NCI-H1436 treated with DMSO at 0.1 percent for 48 hours (cell line): Measurements from ENCODE around the gene SCFD2.

Source experiments
- DNase-seq: peaks from one replicate; lab custom pipeline; 2025; lab: John Stamatoyannopoulos, UW

SCFD2 gene

GRCh38 chr4:52877036-52877435 lies 488.8 kb downstream of the SCFD2 start:
- DNase-seq = no peak

- no peak for DNase-seq
These were observed 489.8 kb downstream of the SCFD2 start for GRCh38 chr4:52876069-52876468.

GRCh38 chr4:52874948-52875347 lies 490.9 kb downstream of the SCFD2 start:
- DNase-seq = no peak

GRCh38 chr4:52873861-52874343 lies 492.0 kb downstream of the SCFD2 start:
- DNase-seq = no peak

GRCh38 chr4:52873191-52873590 lies 492.7 kb downstream of the SCFD2 start:
- no peak for DNase-seq

- DNase-seq = no peak
These were observed 495.6 kb downstream of the SCFD2 start for GRCh38 chr4:52870225-52870624.

GRCh38 chr4:52869656-52870055 lies 496.2 kb downstream of the SCFD2 start:
- DNase-seq = no peak

GRCh38 chr4:52869196-52869595 lies 496.7 kb downstream of the SCFD2 start:
- DNase-seq = no peak

- DNase-seq = no peak
These were observed 497.7 kb downstream of the SCFD2 start for GRCh38 chr4:52868133-52868532.

- DNase-seq = no peak
These were observed 498.7 kb downstream of the SCFD2 start for GRCh38 chr4:52867163-52867562.

- no peak for DNase-seq
These were observed 499.1 kb downstream of the SCFD2 start for GRCh38 chr4:52866734-52867133.

- no peak for DNase-seq
These were observed 500.6 kb downstream of the SCFD2 start for GRCh38 chr4:52865300-52865699.

GRCh38 chr4:52864793-52865192 lies 501.1 kb downstream of the SCFD2 start:
- no peak for DNase-seq

GRCh38 chr4:52863324-52863723 lies 502.5 kb downstream of the SCFD2 start:
- DNase-seq = no peak

- no peak for DNase-seq
These were observed 503.2 kb downstream of the SCFD2 start for GRCh38 chr4:52862639-52863161.

- DNase-seq = no peak
These were observed 503.8 kb downstream of the SCFD2 start, which contains the start of gene RASL11B for GRCh38 chr4:52861879-52862616. TSS of gene RASL11B (plus strand) at chr4:52862317. CDS start at chr4:52862508, 191 bp downstream.

- DNase-seq = no peak
These were observed 504.6 kb downstream of the SCFD2 start for GRCh38 chr4:52861171-52861823.

GRCh38 chr4:52860361-52860760 lies 505.5 kb downstream of the SCFD2 start:
- no peak for DNase-seq

GRCh38 chr4:52856801-52857200 lies 509.1 kb downstream of the SCFD2 start:
- no peak for DNase-seq

GRCh38 chr4:52853351-52853750 lies 512.5 kb downstream of the SCFD2 start:
- no peak for DNase-seq

GRCh38 chr4:52852711-52853110 lies 513.1 kb downstream of the SCFD2 start:
- no peak for DNase-seq

GRCh38 chr4:52852041-52852440 lies 513.8 kb downstream of the SCFD2 start:
- DNase-seq = no peak
